ENCODE data around the gene IRAK1BP1.

IRAK1BP1 gene

GRCh38 chr6:78841111-78841510 lies 26.2 kb upstream of the IRAK1BP1 start:
- H3K4me1 ChIP-seq (ENCODE audit: low read depth, poor library complexity, severe bottlenecking), result peaks cover 4% of the 10 kb centered on the region
- no peak for TF ChIP-seq CTCF (conservative IDR thresholded peaks at IDR 0.05; ENCODE audit: low read depth, low read length)
- H3K27ac ChIP-seq, result no peak overlapping the region
- H4K20me1 ChIP-seq (ENCODE audit: insufficient read depth), result no peaks in the 10 kb centered on the region
- H3K79me2 ChIP-seq (ENCODE audit: insufficient read depth, low read depth), result no peaks in the 10 kb centered on the region
- no peaks in the 10 kb centered on the region for H3K27me3 ChIP-seq (ENCODE audit: insufficient read depth, low read depth)
- H3K4me2 ChIP-seq, result no peak overlapping the region
- no peak overlapping the region for H3K9ac ChIP-seq
- H3K36me3 ChIP-seq (ENCODE audit: insufficient read depth), result no peaks in the 10 kb centered on the region
- no peak overlapping the region for H3K4me3 ChIP-seq (IDR thresholded peaks at IDR 0.05; ENCODE audit: insufficient read depth, low read depth, low read length)
- H2AFZ ChIP-seq (ENCODE audit: low read depth), result no peak overlapping the region

- Histone ChIP-seq H3K27ac (no peak overlapping the region), H3K9ac (no peak overlapping the region), H3K4me1 (ENCODE audit: low read depth, poor library complexity, severe bottlenecking) (peaks cover 14% of the 10 kb centered on the region), H3K4me2 (no peak overlapping the region), H4K20me1 (ENCODE audit: insufficient read depth) (no peaks in the 10 kb centered on the region), H3K36me3 (ENCODE audit: insufficient read depth) (no peaks in the 10 kb centered on the region), H3K4me3 (IDR thresholded peaks at IDR 0.05; ENCODE audit: insufficient read depth, low read depth, low read length) (no peak overlapping the region), H3K27me3 (ENCODE audit: insufficient read depth, low read depth) (no peaks in the 10 kb centered on the region), H3K79me2 (ENCODE audit: insufficient read depth, low read depth) (no peaks in the 10 kb centered on the region), H2AFZ (ENCODE audit: low read depth) (no peak overlapping the region)
- no peak for TF ChIP-seq CTCF (conservative IDR thresholded peaks at IDR 0.05; ENCODE audit: low read depth, low read length)
Observed at GRCh38 chr6:78842953-78843352, 24.4 kb upstream of the IRAK1BP1 start.

- no peak overlapping the region for H2AFZ ChIP-seq (ENCODE audit: low read depth)
Observed at GRCh38 chr6:78844899-78845298, 22.5 kb upstream of the IRAK1BP1 start.

GRCh38 chr6:78845567-78845966 lies 21.8 kb upstream of the IRAK1BP1 start:
- Histone ChIP-seq H3K9ac (no peak overlapping the region), H4K20me1 (ENCODE audit: insufficient read depth) (no peaks in the 10 kb centered on the region), H2AFZ (ENCODE audit: low read depth) (no peak overlapping the region), H3K4me3 (IDR thresholded peaks at IDR 0.05; ENCODE audit: insufficient read depth, low read depth, low read length) (no peak overlapping the region), H3K27me3 (ENCODE audit: insufficient read depth, low read depth) (no peaks in the 10 kb centered on the region), H3K4me2 (no peak overlapping the region), H3K79me2 (ENCODE audit: insufficient read depth, low read depth) (no peaks in the 10 kb centered on the region), H3K4me1 (ENCODE audit: low read depth, poor library complexity, severe bottlenecking) (peaks cover 14% of the 10 kb centered on the region), H3K36me3 (ENCODE audit: insufficient read depth) (no peaks in the 10 kb centered on the region), H3K27ac (no peak overlapping the region)
- no peak for TF ChIP-seq CTCF (conservative IDR thresholded peaks at IDR 0.05; ENCODE audit: low read depth, low read length)

More at GRCh38 chr6:78844899-78845298, 22.5 kb upstream of the IRAK1BP1 start:
- Histone ChIP-seq H3K4me3 (IDR thresholded peaks at IDR 0.05; ENCODE audit: insufficient read depth, low read depth, low read length) (no peak overlapping the region), H4K20me1 (ENCODE audit: insufficient read depth) (no peaks in the 10 kb centered on the region), H3K9ac (no peak overlapping the region), H3K79me2 (ENCODE audit: insufficient read depth, low read depth) (no peaks in the 10 kb centered on the region), H3K27me3 (ENCODE audit: insufficient read depth, low read depth) (no peaks in the 10 kb centered on the region), H3K4me1 (ENCODE audit: low read depth, poor library complexity, severe bottlenecking) (peaks cover 14% of the 10 kb centered on the region), H3K36me3 (ENCODE audit: insufficient read depth) (no peaks in the 10 kb centered on the region), H3K27ac (no peak overlapping the region), H3K4me2 (no peak overlapping the region)
- TF ChIP-seq CTCF (conservative IDR thresholded peaks at IDR 0.05; ENCODE audit: low read depth, low read length), result no peak

Data from KMS-11 (cell line).